K562 (cell line): Measurements from ENCODE around the gene RAB5B. TPM values are rescaled to one million over a fixed set of nuclear protein-coding genes. Genes with fewer than 3 reads are reported as not detected.
A peak's percentile ranks its signal among the peaks of the same experiment; 100 is the strongest.

ENCODE experiments used
- CBFB ChIP-seq: sonication (generic); formaldehyde crosslinking; IDR thresholded peaks from 2 replicates; pipeline ENCODE4 v1.4.0; 2020; ENCODE audit warnings: mild to moderate bottlenecking, missing genetic modification reagents
- CHD2 ChIP-seq: IDR thresholded peaks from 2 replicates; pipeline ENCODE4 v1.6.1; 2011; ENCODE audit warnings: low read depth, low read length
- CTBP1 ChIP-seq: fragments of 450-650 bp; IDR thresholded peaks from 2 replicates; pipeline ENCODE4 v1.6.1; 2016; ENCODE audit warnings: borderline replicate concordance
- FOXM1 ChIP-seq, 2 experiments: fragments of 450-650 bp in 1 of 2; sonication (generic) in 1 of 2; formaldehyde crosslinking in 1 of 2; IDR thresholded peaks; 2 replicates each; pipeline versions ENCODE4 v1.6.1 to v1.9.0; 2017 to 2022; ENCODE audit warnings: low read depth in 2 of 2, mild to moderate bottlenecking in 2 of 2, missing genetic modification reagents in 1 of 2, moderate library complexity in 1 of 2
- GTF2E2 ChIP-seq: fragments of 200-800 bp; sonication (Bioruptor generic); IDR thresholded peaks from 2 replicates; pipeline ENCODE4 v1.6.1; 2016; ENCODE audit warnings: missing genetic modification characterization, missing compliant biosample characterization
- ILK ChIP-seq: fragments of 450-650 bp; IDR thresholded peaks from 2 replicates; pipeline ENCODE4 v1.6.1; 2016; ENCODE audit warnings: missing genetic modification characterization, low read depth, mild to moderate bottlenecking, missing compliant biosample characterization, moderate library complexity, borderline replicate concordance
- L3MBTL2 ChIP-seq: fragments of 450-650 bp; IDR thresholded peaks from 2 replicates; pipeline ENCODE4 v1.6.1; 2016; ENCODE audit warnings: mild to moderate bottlenecking, moderate library complexity
- SAFB ChIP-seq: fragments of 200-400 bp; formaldehyde crosslinking; IDR thresholded peaks from 2 replicates; pipeline ENCODE4 v1.6.1; 2017; ENCODE audit warnings: low read depth, low read length, borderline replicate concordance
- SMC3 ChIP-seq: conservative IDR thresholded peaks from 2 replicates; pipeline ENCODE4 v1.6.1; 2011; ENCODE audit warnings: low read depth, low read length, improper control_type of control experiment; ENCODE audit not compliant: insufficient read depth
- TBP ChIP-seq: optimal IDR thresholded peaks from 2 replicates; pipeline ENCODE3; 2011; ENCODE audit warnings: low read depth, low read length, improper control_type of control experiment
- ZFPM2 ChIP-seq: fragments of 250-450 bp; sonication (Bioruptor Pico); IDR thresholded peaks from 2 replicates; pipeline ENCODE4 v1.5.1; 2022; ENCODE audit warnings: mild to moderate bottlenecking
- ZNF696 ChIP-seq: fragments of 250-450 bp; sonication (Bioruptor Pico); conservative IDR thresholded peaks from 2 replicates; pipeline ENCODE4 v1.4.0; 2020; ENCODE audit warnings: mild to moderate bottlenecking, moderate library complexity
- polyA plus RNA-seq, 8 experiments: library from polyadenylated mRNA; depleted of rRNA in 4 of 8; stranded (reverse) in 5 of 8; unstranded in 3 of 8; fragments of >200 nt; fragmentation: Nextera tagmentation in 2 of 8; fragmentation: Illumina TruSeq in 1 of 8; extraction: Ambion mirVana in 2 of 8; extraction: Trizol in 1 of 8; gene quantifications; 2 replicates each; pipeline versions ENCODE4 v1.2.1 to v1.2.3, GENCODE V29; 2011 to 2014; ENCODE audit warnings: inconsistent platforms in 1 of 8, missing spikeins in 1 of 8
- total RNA-seq, 7 experiments: library from RNA; depleted of rRNA in 6 of 7; stranded (reverse); fragments of >200 nt in 6 of 7; fragmentation: Illumina TruSeq in 2 of 7; extraction: Trizol in 2 of 7; gene quantifications; 2 replicates each; pipeline versions ENCODE4 v1.2.1 to v1.2.3, GENCODE V29; 2011 to 2021; ENCODE audit warnings: low replicate concordance in 1 of 7
- TF ChIP-seq, protein P1 (sequence below): sonication (generic); formaldehyde crosslinking; IDR thresholded peaks from 2 replicates; pipeline ENCODE4 v1.4.0; 2020; ENCODE audit warnings: mild to moderate bottlenecking, missing genetic modification reagents
- TF ChIP-seq, protein P2 (sequence below), 2 experiments: fragments of 450-650 bp; IDR thresholded peaks; 2 replicates each; pipeline ENCODE4 v1.6.1; 2018; ENCODE audit warnings: mild to moderate bottlenecking in 2 of 2, low read depth in 1 of 2; ENCODE audit not compliant: partially characterized antibody in 2 of 2
- TF ChIP-seq, protein P3 (sequence below): sonication (generic); formaldehyde crosslinking; IDR thresholded peaks from 2 replicates; pipeline ENCODE4 v1.8.1; 2023; ENCODE audit warnings: missing genetic modification reagents, mild to moderate bottlenecking, borderline replicate concordance

RAB5B gene
- total and polyA plus RNA-seq, 9 of the 15 experiments (the other 6 are each of a cell fraction or from before 2014, with no cell fraction given): 6.8 to 73.8 (median 25.2) TPM

DNA sequence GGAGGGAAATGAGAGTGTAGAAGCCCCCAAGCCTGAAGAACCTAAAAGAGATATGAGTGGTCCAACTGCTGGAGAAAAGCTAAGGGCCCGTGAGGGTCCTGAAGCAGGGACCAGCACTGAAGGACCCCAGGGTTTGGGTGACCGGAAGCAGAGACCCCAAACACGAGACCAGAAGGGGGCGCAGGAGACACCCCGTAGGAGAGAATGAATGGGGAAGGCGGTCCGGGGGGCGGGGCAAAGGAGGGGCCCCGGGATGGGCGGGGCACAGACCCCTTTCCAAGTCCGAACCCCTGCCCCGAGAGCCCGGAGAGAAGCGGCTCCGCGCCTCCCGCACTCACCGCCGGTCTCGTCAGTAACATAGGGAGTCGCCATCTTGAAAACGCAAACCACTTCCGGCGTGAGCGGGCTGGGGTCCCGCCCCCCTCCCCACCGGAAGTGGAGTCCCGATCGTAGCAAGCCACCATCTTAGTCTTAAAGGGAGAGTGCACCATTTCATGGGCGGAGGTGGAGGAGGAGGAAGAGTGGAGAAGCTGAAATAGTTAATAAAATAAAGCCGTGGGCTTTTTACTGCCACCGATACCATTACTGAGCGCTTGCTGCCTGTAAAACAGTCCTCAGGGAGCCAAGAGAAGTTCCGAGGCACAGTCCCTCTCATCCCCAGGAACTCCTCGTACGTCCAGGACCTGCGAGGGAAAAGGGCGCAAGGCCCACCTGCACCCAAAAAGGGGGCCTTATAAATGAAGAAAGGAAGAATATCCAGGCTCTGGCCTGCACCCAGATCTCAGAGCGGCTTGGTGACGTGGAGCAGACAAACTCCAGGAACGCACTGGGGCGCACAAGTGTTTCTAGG lies 46.9 kb upstream of the RAB5B start (continued):
- TF ChIP-seq SMC3 (peak; percentile 38; the same call in 1 of the 2 replicates), ZNF696 (CRISPR knock-in tag) (no peak), CBFB (CRISPR knock-in tag) (no peak), ILK (tag) (no peak), GTF2E2 (no peak), CHD2 (peak; percentile 16; the same call in 1 of the 2 replicates), FOXM1 (IDR thresholded peaks at IDR 0.05; ENCODE audit: low read depth) (no peak), FOXM1 (CRISPR knock-in tag; IDR thresholded peaks at IDR 0.05; ENCODE audit: low read depth) (0 out of 2 replicates have a peak, but pooled peaks have one; percentile 9), SAFB (no peak), ZFPM2 (no peak), CTBP1 (0 out of 2 replicates have a peak, but pooled peaks have one; percentile 9), TBP (peak; percentile 85), L3MBTL2 (peak; percentile 32; the same call in 1 of the 2 replicates)
- TF ChIP-seq, protein P1, sequence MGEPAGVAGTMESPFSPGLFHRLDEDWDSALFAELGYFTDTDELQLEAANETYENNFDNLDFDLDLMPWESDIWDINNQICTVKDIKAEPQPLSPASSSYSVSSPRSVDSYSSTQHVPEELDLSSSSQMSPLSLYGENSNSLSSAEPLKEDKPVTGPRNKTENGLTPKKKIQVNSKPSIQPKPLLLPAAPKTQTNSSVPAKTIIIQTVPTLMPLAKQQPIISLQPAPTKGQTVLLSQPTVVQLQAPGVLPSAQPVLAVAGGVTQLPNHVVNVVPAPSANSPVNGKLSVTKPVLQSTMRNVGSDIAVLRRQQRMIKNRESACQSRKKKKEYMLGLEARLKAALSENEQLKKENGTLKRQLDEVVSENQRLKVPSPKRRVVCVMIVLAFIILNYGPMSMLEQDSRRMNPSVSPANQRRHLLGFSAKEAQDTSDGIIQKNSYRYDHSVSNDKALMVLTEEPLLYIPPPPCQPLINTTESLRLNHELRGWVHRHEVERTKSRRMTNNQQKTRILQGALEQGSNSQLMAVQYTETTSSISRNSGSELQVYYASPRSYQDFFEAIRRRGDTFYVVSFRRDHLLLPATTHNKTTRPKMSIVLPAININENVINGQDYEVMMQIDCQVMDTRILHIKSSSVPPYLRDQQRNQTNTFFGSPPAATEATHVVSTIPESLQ: no peak
- TF ChIP-seq, protein P2, sequence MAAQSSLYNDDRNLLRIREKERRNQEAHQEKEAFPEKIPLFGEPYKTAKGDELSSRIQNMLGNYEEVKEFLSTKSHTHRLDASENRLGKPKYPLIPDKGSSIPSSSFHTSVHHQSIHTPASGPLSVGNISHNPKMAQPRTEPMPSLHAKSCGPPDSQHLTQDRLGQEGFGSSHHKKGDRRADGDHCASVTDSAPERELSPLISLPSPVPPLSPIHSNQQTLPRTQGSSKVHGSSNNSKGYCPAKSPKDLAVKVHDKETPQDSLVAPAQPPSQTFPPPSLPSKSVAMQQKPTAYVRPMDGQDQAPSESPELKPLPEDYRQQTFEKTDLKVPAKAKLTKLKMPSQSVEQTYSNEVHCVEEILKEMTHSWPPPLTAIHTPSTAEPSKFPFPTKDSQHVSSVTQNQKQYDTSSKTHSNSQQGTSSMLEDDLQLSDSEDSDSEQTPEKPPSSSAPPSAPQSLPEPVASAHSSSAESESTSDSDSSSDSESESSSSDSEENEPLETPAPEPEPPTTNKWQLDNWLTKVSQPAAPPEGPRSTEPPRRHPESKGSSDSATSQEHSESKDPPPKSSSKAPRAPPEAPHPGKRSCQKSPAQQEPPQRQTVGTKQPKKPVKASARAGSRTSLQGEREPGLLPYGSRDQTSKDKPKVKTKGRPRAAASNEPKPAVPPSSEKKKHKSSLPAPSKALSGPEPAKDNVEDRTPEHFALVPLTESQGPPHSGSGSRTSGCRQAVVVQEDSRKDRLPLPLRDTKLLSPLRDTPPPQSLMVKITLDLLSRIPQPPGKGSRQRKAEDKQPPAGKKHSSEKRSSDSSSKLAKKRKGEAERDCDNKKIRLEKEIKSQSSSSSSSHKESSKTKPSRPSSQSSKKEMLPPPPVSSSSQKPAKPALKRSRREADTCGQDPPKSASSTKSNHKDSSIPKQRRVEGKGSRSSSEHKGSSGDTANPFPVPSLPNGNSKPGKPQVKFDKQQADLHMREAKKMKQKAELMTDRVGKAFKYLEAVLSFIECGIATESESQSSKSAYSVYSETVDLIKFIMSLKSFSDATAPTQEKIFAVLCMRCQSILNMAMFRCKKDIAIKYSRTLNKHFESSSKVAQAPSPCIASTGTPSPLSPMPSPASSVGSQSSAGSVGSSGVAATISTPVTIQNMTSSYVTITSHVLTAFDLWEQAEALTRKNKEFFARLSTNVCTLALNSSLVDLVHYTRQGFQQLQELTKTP (IDR thresholded peaks at IDR 0.05; ENCODE audit: low read depth in 1 of 2, partially characterized antibody in 2 of 2): peak; percentile 52 to 87
- TF ChIP-seq, protein P3, sequence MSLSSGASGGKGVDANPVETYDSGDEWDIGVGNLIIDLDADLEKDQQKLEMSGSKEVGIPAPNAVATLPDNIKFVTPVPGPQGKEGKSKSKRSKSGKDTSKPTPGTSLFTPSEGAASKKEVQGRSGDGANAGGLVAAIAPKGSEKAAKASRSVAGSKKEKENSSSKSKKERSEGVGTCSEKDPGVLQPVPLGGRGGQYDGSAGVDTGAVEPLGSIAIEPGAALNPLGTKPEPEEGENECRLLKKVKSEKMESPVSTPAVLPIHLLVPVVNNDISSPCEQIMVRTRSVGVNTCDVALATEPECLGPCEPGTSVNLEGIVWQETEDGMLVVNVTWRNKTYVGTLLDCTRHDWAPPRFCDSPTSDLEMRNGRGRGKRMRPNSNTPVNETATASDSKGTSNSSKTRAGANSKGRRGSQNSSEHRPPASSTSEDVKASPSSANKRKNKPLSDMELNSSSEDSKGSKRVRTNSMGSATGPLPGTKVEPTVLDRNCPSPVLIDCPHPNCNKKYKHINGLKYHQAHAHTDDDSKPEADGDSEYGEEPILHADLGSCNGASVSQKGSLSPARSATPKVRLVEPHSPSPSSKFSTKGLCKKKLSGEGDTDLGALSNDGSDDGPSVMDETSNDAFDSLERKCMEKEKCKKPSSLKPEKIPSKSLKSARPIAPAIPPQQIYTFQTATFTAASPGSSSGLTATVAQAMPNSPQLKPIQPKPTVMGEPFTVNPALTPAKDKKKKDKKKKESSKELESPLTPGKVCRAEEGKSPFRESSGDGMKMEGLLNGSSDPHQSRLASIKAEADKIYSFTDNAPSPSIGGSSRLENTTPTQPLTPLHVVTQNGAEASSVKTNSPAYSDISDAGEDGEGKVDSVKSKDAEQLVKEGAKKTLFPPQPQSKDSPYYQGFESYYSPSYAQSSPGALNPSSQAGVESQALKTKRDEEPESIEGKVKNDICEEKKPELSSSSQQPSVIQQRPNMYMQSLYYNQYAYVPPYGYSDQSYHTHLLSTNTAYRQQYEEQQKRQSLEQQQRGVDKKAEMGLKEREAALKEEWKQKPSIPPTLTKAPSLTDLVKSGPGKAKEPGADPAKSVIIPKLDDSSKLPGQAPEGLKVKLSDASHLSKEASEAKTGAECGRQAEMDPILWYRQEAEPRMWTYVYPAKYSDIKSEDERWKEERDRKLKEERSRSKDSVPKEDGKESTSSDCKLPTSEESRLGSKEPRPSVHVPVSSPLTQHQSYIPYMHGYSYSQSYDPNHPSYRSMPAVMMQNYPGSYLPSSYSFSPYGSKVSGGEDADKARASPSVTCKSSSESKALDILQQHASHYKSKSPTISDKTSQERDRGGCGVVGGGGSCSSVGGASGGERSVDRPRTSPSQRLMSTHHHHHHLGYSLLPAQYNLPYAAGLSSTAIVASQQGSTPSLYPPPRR: no peak
